Activated naive CD4-positive, alpha-beta T cell treated with Interleukin-2 at 50 U/mL for 16 hours (primary cell): ENCODE results near the gene TMBIM4.
"Not testable (repeated sequence)": the region's sequence is repeated elsewhere in the genome, so short reads cannot be mapped to it uniquely, and the experiment has no call there.

Experiments
- DNase-seq: peaks from one replicate; pipeline ENCODE4 v3.0.0-alpha.2; 2020

Gene TMBIM4

GRCh38 chr12:66182956-66183355, 13.2 kb upstream of the TMBIM4 start:
- no peak for DNase-seq

- no peak for DNase-seq
These were observed 6.5 kb upstream of the TMBIM4 start for GRCh38 chr12:66176105-66176900.

GRCh38 chr12:66174391-66175325, 4.9 kb upstream of the TMBIM4 start:
- not testable (repeated sequence) for DNase-seq

- no peak for DNase-seq
These were observed 810 bp upstream of the TMBIM4 start for GRCh38 chr12:66170606-66171005.

GRCh38 chr12:66168410-66168809, 1.4 kb downstream of the TMBIM4 start:
- DNase-seq, result no peak

- no peak for DNase-seq
These were observed 3.2 kb downstream of the TMBIM4 start for GRCh38 chr12:66166561-66166960.

- DNase-seq, result no peak
These were observed 4.7 kb downstream of the TMBIM4 start for GRCh38 chr12:66165141-66165540.

- no peak for DNase-seq
These were observed 5.4 kb downstream of the TMBIM4 start for GRCh38 chr12:66164349-66164821.

GRCh38 chr12:66163289-66163688, 6.5 kb downstream of the TMBIM4 start:
- no peak for DNase-seq

- DNase-seq, result no peak
These were observed 7.1 kb downstream of the TMBIM4 start for GRCh38 chr12:66162701-66163100.

GRCh38 chr12:66160704-66161103, 9.1 kb downstream of the TMBIM4 start:
- DNase-seq, result no peak

- no peak for DNase-seq
These were observed 10.7 kb downstream of the TMBIM4 start for GRCh38 chr12:66159123-66159522.

GRCh38 chr12:66156654-66157053, 13.1 kb downstream of the TMBIM4 start:
- DNase-seq, result no peak

GRCh38 chr12:66154776-66155175, 15.0 kb downstream of the TMBIM4 start:
- DNase-seq, result no peak

- DNase-seq, result no peak
These were observed 17.1 kb downstream of the TMBIM4 start for GRCh38 chr12:66152732-66153131.

GRCh38 chr12:66149702-66150398, 19.9 kb downstream of the TMBIM4 start:
- DNase-seq, result no peak

GRCh38 chr12:66144791-66145754, 24.7 kb downstream of the TMBIM4 start:
- DNase-seq, result no peak

GRCh38 chr12:66143868-66144267, 25.9 kb downstream of the TMBIM4 start:
- no peak for DNase-seq

GRCh38 chr12:66142826-66143225, 27.0 kb downstream of the TMBIM4 start:
- DNase-seq, result no peak

- DNase-seq, result no peak
These were observed 28.5 kb downstream of the TMBIM4 start for GRCh38 chr12:66141299-66141698.

- DNase-seq, result no peak
These were observed 29.1 kb downstream of the TMBIM4 start for GRCh38 chr12:66140731-66141130.

GRCh38 chr12:66139328-66139727, 30.5 kb downstream of the TMBIM4 start:
- DNase-seq, result no peak
